Prostate gland (tissue), 2 donors: ENCODE data around the gene CUX1. TPM values are rescaled to one million over a fixed set of nuclear protein-coding genes. Genes with fewer than 3 reads are reported as not detected.

ENCODE experiments used
- DNase-seq: peaks from one replicate; pipeline ENCODE4 v3.0.0-alpha.2; 2019; ENCODE audit warnings: low spot score
- H3K27ac ChIP-seq, 2 donors: fragments of 200-600 bp; sonication (generic); 2 replicates each; pipeline ENCODE4 v1.5.1; 2017 to 2019
- H3K27me3 ChIP-seq: fragments of 200-600 bp; sonication (generic); replicated peaks from 2 replicates; pipeline ENCODE4 v1.5.1; 2019; ENCODE audit not compliant: insufficient read depth
- H3K36me3 ChIP-seq, 2 donors: fragments of 200-600 bp; sonication (generic); 1 replicate in 1 of 2; 2 replicates in 1 of 2; pipeline versions ENCODE4 v1.5.1 to v1.8.1; 2017 to 2019
- H3K4me1 ChIP-seq: fragments of 200-600 bp; sonication (generic); replicated peaks from 2 replicates; pipeline ENCODE4 v1.5.1; 2019
- H3K4me3 ChIP-seq, 2 donors: fragments of 200-600 bp; sonication (generic); 2 replicates each; pipeline ENCODE4 v1.5.1; 2017 to 2019
- H3K9me3 ChIP-seq: fragments of 200-600 bp; sonication (generic); 2 replicates; pipeline ENCODE4 v1.5.1; 2017
- POLR2A ChIP-seq: fragments of 450-650 bp; IDR thresholded peaks from one replicate; pipeline ENCODE4 v1.6.1; 2016; ENCODE audit warnings: antibody characterized with exemption, mild to moderate bottlenecking
- POLR2AphosphoS5 ChIP-seq: sonication (generic); formaldehyde crosslinking; IDR thresholded peaks from one replicate; pipeline ENCODE4 v1.6.1; 2017; ENCODE audit warnings: antibody characterized with exemption
- WGBS: methylation state at CpG from one replicate; pipeline ENCODE4 v1.1.5; 2018; 5-methylcytosine and 5-hydroxymethylcytosine counted together
- intact Hi-C: fragments of 100-400 bp; cut with DNase I; formaldehyde crosslinking; loops from one replicate; pipeline ENCODE4 v1.14.2; 2022
- total RNA-seq, 2 donors: library from RNA; depleted of rRNA; stranded (reverse); fragments of >200 nt; gene quantifications; one replicate each; pipeline ENCODE4 v1.1.0, GENCODE V29; 2016
- TF ChIP-seq, protein P1 (sequence below), 4 experiments: fragments of 200-600 bp in 2 of 4; fragments of 450-650 bp in 2 of 4; sonication (generic) in 2 of 4; IDR thresholded peaks; 1 replicate in 3 of 4; 2 replicates in 1 of 4; pipeline ENCODE4 v1.5.1; 2016 to 2019; ENCODE audit warnings: antibody characterized with exemption in 4 of 4, mild to moderate bottlenecking in 2 of 4, moderate library complexity in 2 of 4

CUX1 gene
- total RNA-seq, 2 donors from 2014 or later = 96.3 to 99.2 TPM

DNA sequence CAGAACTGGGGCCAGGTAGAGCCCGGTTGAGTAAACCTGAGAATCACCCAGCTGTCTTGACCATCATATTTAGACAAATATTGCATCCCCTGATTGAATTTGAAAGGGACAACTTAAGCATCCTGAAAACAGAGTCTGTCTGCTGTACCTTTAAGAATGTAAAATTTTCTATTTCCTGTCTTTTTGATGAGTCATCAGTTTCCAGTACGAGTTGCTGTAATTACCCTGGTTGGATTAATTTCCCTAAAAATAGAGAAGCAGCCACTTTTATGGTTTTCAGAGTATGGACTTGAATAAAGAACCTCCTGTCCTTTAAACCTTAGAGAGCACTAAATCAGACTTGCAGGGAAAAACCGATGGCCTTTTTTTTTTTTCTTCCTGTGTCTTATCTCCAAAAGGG lies 304.6 kb downstream of the CUX1 start:
- H3K4me3 ChIP-seq = no peak overlapping the region
- H3K9me3 ChIP-seq = no peaks in the 10 kb centered on the region
- H3K36me3 ChIP-seq = no peaks in the 10 kb centered on the region
- H3K27me3 ChIP-seq = no peaks in the 10 kb centered on the region
- no peak overlapping the region for H3K27ac ChIP-seq
- TF ChIP-seq POLR2AphosphoS5 (no peak), POLR2A (no peak)
- TF ChIP-seq, protein P1, sequence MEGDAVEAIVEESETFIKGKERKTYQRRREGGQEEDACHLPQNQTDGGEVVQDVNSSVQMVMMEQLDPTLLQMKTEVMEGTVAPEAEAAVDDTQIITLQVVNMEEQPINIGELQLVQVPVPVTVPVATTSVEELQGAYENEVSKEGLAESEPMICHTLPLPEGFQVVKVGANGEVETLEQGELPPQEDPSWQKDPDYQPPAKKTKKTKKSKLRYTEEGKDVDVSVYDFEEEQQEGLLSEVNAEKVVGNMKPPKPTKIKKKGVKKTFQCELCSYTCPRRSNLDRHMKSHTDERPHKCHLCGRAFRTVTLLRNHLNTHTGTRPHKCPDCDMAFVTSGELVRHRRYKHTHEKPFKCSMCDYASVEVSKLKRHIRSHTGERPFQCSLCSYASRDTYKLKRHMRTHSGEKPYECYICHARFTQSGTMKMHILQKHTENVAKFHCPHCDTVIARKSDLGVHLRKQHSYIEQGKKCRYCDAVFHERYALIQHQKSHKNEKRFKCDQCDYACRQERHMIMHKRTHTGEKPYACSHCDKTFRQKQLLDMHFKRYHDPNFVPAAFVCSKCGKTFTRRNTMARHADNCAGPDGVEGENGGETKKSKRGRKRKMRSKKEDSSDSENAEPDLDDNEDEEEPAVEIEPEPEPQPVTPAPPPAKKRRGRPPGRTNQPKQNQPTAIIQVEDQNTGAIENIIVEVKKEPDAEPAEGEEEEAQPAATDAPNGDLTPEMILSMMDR (IDR thresholded peaks at IDR 0.05) = no peak
- intact Hi-C loops = loop anchor here (5.0 to 10.0 kb wide), 3 partner anchors 177 to 305 kb away; partner anchors contain the start of gene CUX1
- H3K4me1 ChIP-seq = no peaks in the 10 kb centered on the region
- DNase-seq = no peak
- WGBS = 31% methylated on average over 3 of the region's 3 CpGs

DNA sequence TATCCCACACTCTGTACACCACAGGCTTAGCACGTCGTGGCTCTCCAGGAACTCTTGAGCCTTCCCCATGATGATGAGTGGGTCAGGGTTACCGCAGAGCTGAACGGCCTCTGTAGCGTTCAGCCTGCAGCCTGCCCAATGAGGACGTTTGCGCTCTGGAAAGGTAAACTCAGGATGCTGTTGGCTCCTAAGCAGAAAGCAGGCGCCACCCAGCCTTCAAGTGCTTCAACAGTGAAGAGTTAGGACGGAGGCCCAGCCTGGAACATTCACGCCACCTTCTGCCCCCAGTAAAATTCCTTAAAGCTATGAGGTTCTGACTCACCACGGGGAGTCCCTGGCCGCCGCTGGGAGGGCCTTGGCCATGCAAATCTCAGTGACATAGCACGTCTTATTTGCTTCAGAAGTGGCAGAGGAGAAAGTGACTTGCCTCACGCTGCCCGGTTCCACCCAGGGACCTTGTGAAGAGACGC lies 307.7 kb downstream of the CUX1 start:
- no peak for DNase-seq
- Histone ChIP-seq H3K36me3 (no peaks in the 10 kb centered on the region), H3K4me1 (no peaks in the 10 kb centered on the region), H3K27me3 (no peaks in the 10 kb centered on the region), H3K4me3 (no peak overlapping the region), H3K9me3 (no peaks in the 10 kb centered on the region), H3K27ac (no peak overlapping the region)
- intact Hi-C loops = loop anchor here (5.0 to 10.0 kb wide), 3 partner anchors 180 to 438 kb away; no protein-coding TSS in a partner anchor
- 57% methylated on average over 17 of the region's 17 CpGs for WGBS
- TF ChIP-seq POLR2A = no peak
- peak; percentile 18 for TF ChIP-seq POLR2AphosphoS5

DNA sequence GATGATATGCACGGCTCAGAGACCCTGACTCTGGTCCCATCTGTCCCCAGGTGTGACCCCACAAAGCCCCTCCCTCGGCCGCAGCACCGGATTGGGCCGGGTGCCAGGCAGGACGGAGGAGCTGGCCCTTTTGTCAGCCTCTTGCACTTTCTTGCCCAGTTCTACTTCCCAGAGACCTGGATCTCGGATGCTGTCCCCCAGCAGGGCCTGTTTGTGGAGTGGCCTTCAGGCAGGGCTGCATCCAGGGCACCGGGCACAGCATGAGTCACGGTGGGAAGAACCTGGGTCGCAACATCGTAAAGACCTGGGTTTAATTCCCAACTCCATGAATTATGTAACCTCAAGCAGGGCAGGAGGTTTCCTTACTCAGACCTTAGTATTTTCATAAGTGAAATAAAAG lies 310.9 kb downstream of the CUX1 start:
- Histone ChIP-seq H3K27me3 (no peaks in the 10 kb centered on the region), H3K4me3 (no peak overlapping the region), H3K4me1 (no peaks in the 10 kb centered on the region), H3K9me3 (no peaks in the 10 kb centered on the region), H3K36me3 (no peaks in the 10 kb centered on the region), H3K27ac (no peak overlapping the region)
- no peak for DNase-seq
- intact Hi-C loops = loop anchor here (5.0 to 10.0 kb wide), 3 partner anchors 184 to 441 kb away; no protein-coding TSS in a partner anchor
- WGBS = 85% methylated on average over 11 of the region's 11 CpGs
- TF ChIP-seq POLR2AphosphoS5 (no peak), POLR2A (no peak)
- TF ChIP-seq, protein P1 (IDR thresholded peaks at IDR 0.05) = no peak

DNA sequence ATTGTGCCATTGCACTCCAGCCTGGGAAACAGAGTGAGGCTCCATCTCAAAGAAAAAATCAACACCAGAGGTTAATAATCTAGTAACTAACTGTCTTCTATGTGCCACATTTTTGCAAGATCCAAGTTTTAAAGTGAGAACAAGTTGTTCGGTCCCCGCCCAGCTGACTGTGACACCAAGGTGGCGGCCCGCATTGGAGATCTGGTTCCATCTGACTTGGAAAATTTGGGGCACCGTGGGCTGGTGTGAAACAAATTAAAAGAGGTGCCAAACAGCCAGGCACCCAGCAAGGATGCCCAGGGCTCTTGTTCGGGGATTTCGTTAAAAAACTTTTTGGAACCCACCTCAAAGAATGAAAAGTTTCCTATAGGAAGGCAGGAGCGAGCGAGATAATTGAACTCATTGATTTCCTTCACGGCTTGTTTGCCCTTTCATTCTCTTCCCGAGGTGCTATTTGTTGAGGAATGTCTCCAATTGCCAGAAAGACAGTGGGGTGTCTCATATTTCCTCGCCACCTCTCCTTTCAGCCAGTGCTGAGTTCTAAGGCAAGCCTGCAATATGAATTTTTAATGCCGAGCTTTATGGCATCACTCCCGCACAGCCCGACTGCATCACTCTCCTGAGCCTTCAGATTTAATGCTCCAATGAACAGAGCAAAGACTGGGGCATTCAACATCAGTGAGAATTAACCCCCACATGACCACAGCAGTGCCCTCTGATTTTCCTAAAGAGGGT lies 312.4 kb downstream of the CUX1 start:
- no peak overlapping the region for H3K27ac ChIP-seq
- H3K4me1 ChIP-seq = no peaks in the 10 kb centered on the region
- TF ChIP-seq POLR2AphosphoS5 = no peak
- TF ChIP-seq POLR2A = no peak
- TF ChIP-seq, protein P1 (IDR thresholded peaks at IDR 0.05) = no peak
- intact Hi-C loops = loop anchor here (5.0 to 10.0 kb wide), 3 partner anchors 185 to 443 kb away; no protein-coding TSS in a partner anchor
- H3K36me3 ChIP-seq = no peaks in the 10 kb centered on the region
- 68% methylated on average over 15 of the region's 15 CpGs for WGBS
- DNase-seq = no peak
- no peaks in the 10 kb centered on the region for H3K27me3 ChIP-seq
- no peaks in the 10 kb centered on the region for H3K9me3 ChIP-seq
- H3K4me3 ChIP-seq = no peak overlapping the region

DNA sequence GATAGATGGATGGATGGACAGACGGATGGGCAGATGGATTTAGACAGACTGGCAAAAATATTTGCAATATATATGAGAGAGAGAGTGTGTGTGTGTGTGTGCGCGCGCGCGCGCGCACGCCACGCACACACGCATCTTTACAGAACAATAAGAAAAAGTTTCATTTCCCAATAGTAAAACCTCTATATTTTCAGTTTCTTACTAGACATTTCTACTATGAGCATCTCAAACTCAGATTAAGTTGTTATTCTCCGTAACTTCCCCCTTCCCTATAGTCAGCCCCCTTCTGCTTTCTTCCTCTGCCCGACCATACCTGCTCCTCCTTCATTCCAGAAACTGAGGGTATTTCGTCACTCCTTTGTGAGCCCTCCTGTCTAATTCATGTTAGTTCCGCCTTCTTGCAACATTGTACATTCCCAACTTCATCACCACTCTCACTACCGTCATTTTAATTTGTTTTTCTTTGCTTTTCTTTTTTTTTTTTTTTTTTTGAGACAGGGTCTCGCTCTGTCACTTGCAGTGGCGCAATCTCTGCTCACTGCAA lies 314.9 kb downstream of the CUX1 start:
- Histone ChIP-seq H3K27me3 (no peaks in the 10 kb centered on the region), H3K4me1 (no peaks in the 10 kb centered on the region), H3K36me3 (no peaks in the 10 kb centered on the region), H3K27ac (no peak overlapping the region), H3K4me3 (no peak overlapping the region), H3K9me3 (no peaks in the 10 kb centered on the region)
- WGBS = 91% methylated on average over 18 of the region's 18 CpGs
- intact Hi-C loops = no loop called here
- no peak for TF ChIP-seq POLR2A
- TF ChIP-seq, protein P1 (IDR thresholded peaks at IDR 0.05) = no peak
- TF ChIP-seq POLR2AphosphoS5 = no peak
- DNase-seq = no peak
